Stimulated activated effector memory CD8-positive, alpha-beta T cell treated with anti-CD3 and anti-CD28 coated beads, Interleukin-12 subunit alpha, Interleukin-12 subunit beta, amount 100 ng/mL, for 72 hours (primary cell): ENCODE results near the gene NUDT7.
A peak's percentile ranks its signal among the peaks of the same experiment; 100 is the strongest.

Source experiments
- ATAC-seq: fragments of 150-1000 bp; cut with Tn5 transposase; 2 replicates; pipeline ENCODE4 v1.10.0; 2021
- DNase-seq, 2 donors: peaks; one replicate each; pipeline ENCODE4 v3.0.0; 2021 to 2022; ENCODE audit warnings: low spot score in 2 of 2
- H3K27ac Mint-ChIP-seq: one replicate; pipeline ENCODE4 v1.8.0; 2022; ENCODE audit warnings: mild to moderate bottlenecking, mixed read lengths
- H3K36me3 Mint-ChIP-seq: one replicate; pipeline ENCODE4 v1.8.0; 2022; ENCODE audit warnings: mild to moderate bottlenecking, mixed read lengths
- H3K4me1 Mint-ChIP-seq: one replicate; pipeline ENCODE4 v1.8.0; 2022; ENCODE audit warnings: mixed read lengths
- H3K4me3 Mint-ChIP-seq: one replicate; pipeline ENCODE4 v1.8.0; 2022; ENCODE audit warnings: mild to moderate bottlenecking, mixed read lengths
- H3K9me3 Mint-ChIP-seq: one replicate; pipeline ENCODE4 v1.8.0; 2022; ENCODE audit warnings: mixed read lengths

The NUDT7 gene

DNA sequence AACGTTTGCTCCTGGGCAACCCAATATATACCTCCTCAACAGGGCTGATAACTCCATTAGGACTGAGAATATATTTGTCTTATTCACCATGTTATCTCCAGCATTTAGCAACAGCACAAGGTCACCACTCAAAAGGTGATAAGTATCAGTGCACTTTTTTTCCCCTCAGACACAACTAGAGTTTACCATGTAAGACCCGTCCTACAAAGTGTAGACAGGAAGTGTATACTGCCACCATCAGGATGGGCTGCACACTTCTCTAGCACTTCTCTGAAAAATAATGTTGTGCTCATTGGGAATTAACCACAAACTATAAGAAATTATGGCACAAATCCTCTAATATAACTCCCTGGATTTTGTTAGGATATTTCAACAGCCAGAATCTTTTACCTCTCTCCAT, 60.4 kb downstream of the NUDT7 start:
- DNase-seq (no peak), ATAC-seq (peak; percentile 32)
- Mint-ChIP-seq H3K9me3 (no peaks in the 10 kb centered on the region), H3K4me3 (no peak overlapping the region), H3K27ac (no peak overlapping the region), H3K4me1 (no peaks in the 10 kb centered on the region), H3K36me3 (no peaks in the 10 kb centered on the region)

GRCh38 chr16:77784441-77785372, 62.4 kb downstream of the NUDT7 start:
- DNase-seq: no peak
- H3K27ac Mint-ChIP-seq: no peak overlapping the region
- H3K36me3 Mint-ChIP-seq: no peaks in the 10 kb centered on the region
- peaks cover 6% of the 10 kb centered on the region for H3K4me1 Mint-ChIP-seq
- ATAC-seq: no peak
- no peaks in the 10 kb centered on the region for H3K9me3 Mint-ChIP-seq
- H3K4me3 Mint-ChIP-seq: no peak overlapping the region

GRCh38 chr16:77785373-77785764, 63.1 kb downstream of the NUDT7 start:
- Mint-ChIP-seq H3K4me3 (no peak overlapping the region), H3K27ac (no peak overlapping the region), H3K9me3 (no peaks in the 10 kb centered on the region), H3K36me3 (no peaks in the 10 kb centered on the region), H3K4me1 (peaks cover 6% of the 10 kb centered on the region)
- DNase-seq: no peak
- ATAC-seq: no peak

DNA sequence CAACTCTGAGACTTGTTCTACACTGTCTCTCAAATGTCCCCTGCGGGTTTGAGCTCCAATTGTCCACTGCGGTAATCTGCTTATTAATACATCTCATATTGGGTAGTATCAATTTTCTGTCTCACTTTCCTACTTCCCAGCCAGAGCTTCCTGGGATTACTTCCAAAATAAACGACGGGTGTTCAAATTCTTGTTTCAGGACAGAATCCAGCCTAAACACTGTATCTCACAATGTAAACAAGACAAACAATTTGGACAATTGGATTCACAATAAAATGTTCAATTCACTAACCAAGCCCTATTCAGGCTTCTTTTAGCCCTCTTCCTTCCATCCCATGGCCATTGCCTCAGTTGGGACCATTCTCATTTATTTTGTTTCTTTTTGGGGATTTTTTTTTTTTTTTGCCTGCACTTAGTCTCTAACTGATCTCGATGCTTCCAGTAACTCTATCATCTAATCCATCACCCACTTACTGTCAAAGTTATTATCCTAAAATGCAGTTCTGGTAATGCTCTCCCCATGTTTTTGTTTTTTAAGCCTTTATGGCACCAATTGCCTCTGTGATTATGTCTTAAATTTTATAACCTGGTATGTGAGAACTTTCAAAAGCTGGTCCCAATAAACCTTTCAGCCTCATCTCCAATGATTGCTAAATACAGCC, 64.0 kb downstream of the NUDT7 start:
- Mint-ChIP-seq H3K4me1 (peaks cover 6% of the 10 kb centered on the region), H3K9me3 (no peaks in the 10 kb centered on the region), H3K4me3 (no peak overlapping the region), H3K27ac (no peak overlapping the region), H3K36me3 (no peaks in the 10 kb centered on the region)
- DNase-seq: no peak
- ATAC-seq: no peak

GRCh38 chr16:77787452-77787851, 65.1 kb downstream of the NUDT7 start:
- no peak for ATAC-seq
- H3K4me3 Mint-ChIP-seq: no peak overlapping the region

GRCh38 chr16:77788181-77789084, 66.1 kb downstream of the NUDT7 start, which contains the start of gene VAT1L:
TSS of gene VAT1L (plus strand) at chr16:77788564. CDS start at chr16:77788683, 119 bp downstream.
- H3K27ac Mint-ChIP-seq: no peak within 1 kb of the TSS

More at GRCh38 chr16:77787452-77787851, 65.1 kb downstream of the NUDT7 start:
- DNase-seq: no peak
- Mint-ChIP-seq H3K36me3 (no peaks in the 10 kb centered on the region), H3K4me1 (peaks cover 6% of the 10 kb centered on the region), H3K27ac (no peak overlapping the region), H3K9me3 (no peaks in the 10 kb centered on the region)

GRCh38 chr16:77789085-77790008, 67.0 kb downstream of the NUDT7 start:
- DNase-seq (no peak), ATAC-seq (no peak)
- Mint-ChIP-seq H3K4me3 (peak overlapping the region; percentile 71), H3K27ac (no peak overlapping the region), H3K36me3 (no peaks in the 10 kb centered on the region), H3K4me1 (peaks cover 6% of the 10 kb centered on the region), H3K9me3 (no peaks in the 10 kb centered on the region)

More at GRCh38 chr16:77788181-77789084, 66.1 kb downstream of the NUDT7 start, which contains the start of gene VAT1L:
- Mint-ChIP-seq H3K36me3 (no peaks in the 10 kb centered on the region), H3K9me3 (no peaks in the 10 kb centered on the region), H3K4me1 (peaks cover 6% of the 10 kb centered on the region), H3K4me3 (peak within 1 kb of the TSS; percentile 71)
- DNase-seq (peak in 1 of 2 donors; percentile 53), ATAC-seq (peak; percentile 67)

GRCh38 chr16:77790009-77790372, 67.7 kb downstream of the NUDT7 start:
- H3K36me3 Mint-ChIP-seq: no peaks in the 10 kb centered on the region
- ATAC-seq (no peak), DNase-seq (no peak)
- H3K4me3 Mint-ChIP-seq: peak overlapping the region; percentile 71
- H3K9me3 Mint-ChIP-seq: no peaks in the 10 kb centered on the region
- H3K27ac Mint-ChIP-seq: no peak overlapping the region
- peaks cover 6% of the 10 kb centered on the region for H3K4me1 Mint-ChIP-seq

GRCh38 chr16:77790912-77791311, 68.6 kb downstream of the NUDT7 start:
- no peak overlapping the region for H3K4me3 Mint-ChIP-seq
- H3K4me1 Mint-ChIP-seq: peaks cover 6% of the 10 kb centered on the region
- H3K36me3 Mint-ChIP-seq: no peaks in the 10 kb centered on the region
- DNase-seq (no peak), ATAC-seq (no peak)
- no peaks in the 10 kb centered on the region for H3K9me3 Mint-ChIP-seq
- no peak overlapping the region for H3K27ac Mint-ChIP-seq
